GM12892 (cell line): ENCODE results near the gene SH3BP4.

ENCODE experiments used
- POLR2AphosphoS5 ChIP-seq: IDR thresholded peaks from 2 replicates; pipeline ENCODE4 v1.6.1; 2011; ENCODE audit warnings: low read depth, low read length, control low read depth
- TAF1 ChIP-seq: IDR thresholded peaks from 2 replicates; pipeline ENCODE4 v1.6.1; 2011; ENCODE audit warnings: low read depth, mild to moderate bottlenecking, control low read depth, low read length, borderline replicate concordance

DNA sequence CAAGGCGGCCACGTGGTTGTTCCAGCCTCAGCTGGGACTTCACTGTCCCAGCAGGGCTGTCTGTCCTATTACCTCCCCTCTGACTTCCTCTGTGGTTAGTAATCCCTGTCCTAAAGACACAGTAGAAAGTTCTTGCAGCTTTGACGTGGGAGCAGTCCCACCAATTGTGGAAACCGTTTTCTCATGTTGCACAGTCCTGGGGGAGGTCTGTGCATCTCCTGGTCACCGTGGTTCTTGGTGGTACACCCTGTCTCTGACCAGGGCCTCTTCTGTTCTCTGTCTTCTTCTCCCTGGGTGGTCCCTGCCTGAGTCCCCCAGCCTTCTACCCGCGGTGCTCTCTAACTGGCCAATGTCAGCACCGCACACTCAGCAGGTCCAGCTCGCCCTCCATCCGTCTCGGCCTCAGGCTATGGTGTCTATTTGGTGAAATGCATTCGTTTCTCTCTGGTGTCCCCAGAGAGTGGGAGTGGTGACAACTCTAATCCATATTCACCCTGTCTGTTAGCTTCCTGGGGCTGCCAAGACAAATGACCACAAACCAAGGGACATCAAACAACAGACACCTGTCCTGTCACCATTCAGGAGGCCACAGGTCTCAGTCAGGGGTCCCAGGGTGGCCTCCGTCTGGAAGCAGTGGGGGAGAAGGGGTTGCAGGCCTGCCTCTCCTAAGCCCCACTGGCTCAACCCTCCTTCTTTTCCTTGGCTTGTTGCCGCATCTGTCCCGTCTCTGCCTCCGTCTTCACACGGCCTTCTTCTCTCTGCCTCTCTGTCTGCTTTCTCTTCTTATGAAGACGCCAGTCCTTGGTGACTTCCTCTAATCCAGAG is 99.8 kb downstream of the SH3BP4 start:
- TF ChIP-seq TAF1 (no peak), POLR2AphosphoS5 (no peak)
